H9 (cell line): ENCODE measurements around the gene C1QTNF1. TPM values are rescaled to one million over a fixed set of nuclear protein-coding genes. Genes with fewer than 3 reads are reported as not detected.

ENCODE experiments used
- DNase-seq: peaks from one replicate; pipeline ENCODE4 v3.0.0-alpha.2; 2017
- H2AFZ ChIP-seq: one replicate; pipeline ENCODE4 v1.6.1; 2013; ENCODE audit warnings: mild to moderate bottlenecking, low read length, control low read depth, moderate library complexity
- H2AK5ac ChIP-seq: 2 replicates; pipeline ENCODE4 v1.6.1; 2013; ENCODE audit warnings: low read length, control low read depth, mixed read lengths; ENCODE audit not compliant: insufficient read length
- H2BK120ac ChIP-seq: one replicate; pipeline ENCODE4 v1.6.1; 2013; ENCODE audit warnings: low read depth, mild to moderate bottlenecking, low read length, control low read depth, inconsistent platforms; ENCODE audit not compliant: poor library complexity, severe bottlenecking
- H2BK12ac ChIP-seq: 2 replicates; pipeline ENCODE4 v1.6.1; 2013; ENCODE audit warnings: low read length, control low read depth, mixed read lengths, low read depth; ENCODE audit not compliant: insufficient read length
- H2BK15ac ChIP-seq: 2 replicates; pipeline ENCODE4 v1.6.1; 2013; ENCODE audit warnings: low read depth, low read length, control low read depth
- H2BK20ac ChIP-seq: one replicate; pipeline ENCODE4 v1.6.1; 2013; ENCODE audit warnings: low read depth, mild to moderate bottlenecking, low read length, control low read depth, inconsistent platforms; ENCODE audit not compliant: poor library complexity, severe bottlenecking
- H2BK5ac ChIP-seq: 2 replicates; pipeline ENCODE4 v1.6.1; 2013; ENCODE audit warnings: low read length, control low read depth, mixed read lengths; ENCODE audit not compliant: insufficient read length
- H3K14ac ChIP-seq: 2 replicates; pipeline ENCODE4 v1.6.1; 2013; ENCODE audit warnings: low read length, control low read depth; ENCODE audit not compliant: insufficient read depth
- H3K18ac ChIP-seq: 2 replicates; pipeline ENCODE4 v1.6.1; 2013; ENCODE audit warnings: low read depth, mild to moderate bottlenecking, mixed read lengths, low read length, control low read depth; ENCODE audit not compliant: insufficient read length
- H3K23ac ChIP-seq: 2 replicates; pipeline ENCODE4 v1.6.1; 2013; ENCODE audit warnings: low read length, control low read depth, mixed read lengths, low read depth; ENCODE audit not compliant: insufficient read length
- H3K23me2 ChIP-seq: 2 replicates; pipeline ENCODE4 v1.6.1; 2013; ENCODE audit warnings: low read depth, mild to moderate bottlenecking, mixed read lengths, low read length, control low read depth; ENCODE audit not compliant: insufficient read length, poor library complexity, severe bottlenecking
- H3K27ac ChIP-seq: 2 replicates; pipeline ENCODE4 v1.5.1; 2013; ENCODE audit warnings: low read length, control low read depth, mixed read lengths, low read depth; ENCODE audit not compliant: insufficient read length
- H3K27me3 ChIP-seq: 2 replicates; pipeline ENCODE4 v1.6.1; 2013; ENCODE audit warnings: low read length, control low read depth, inconsistent platforms; ENCODE audit not compliant: insufficient read depth
- H3K4ac ChIP-seq: 2 replicates; pipeline ENCODE4 v1.6.1; 2013; ENCODE audit warnings: low read depth, mild to moderate bottlenecking, control low read depth, inconsistent platforms, low read length, moderate library complexity
- H3K4me1 ChIP-seq: 2 replicates; pipeline ENCODE4 v1.6.1; 2013; ENCODE audit warnings: low read length, control low read depth, inconsistent platforms; ENCODE audit not compliant: insufficient read depth
- H3K4me2 ChIP-seq: 2 replicates; pipeline ENCODE4 v1.6.1; 2013; ENCODE audit warnings: low read length, control low read depth, mixed read lengths; ENCODE audit not compliant: insufficient read length, insufficient read depth
- H3K56ac ChIP-seq: 2 replicates; pipeline ENCODE4 v1.6.1; 2013; ENCODE audit warnings: low read depth, mild to moderate bottlenecking, mixed read lengths, low read length, control low read depth; ENCODE audit not compliant: insufficient read length
- H3K79me1 ChIP-seq: 2 replicates; pipeline ENCODE4 v1.6.1; 2013; ENCODE audit warnings: low read depth, mild to moderate bottlenecking, moderate library complexity, low read length, control low read depth, inconsistent platforms; ENCODE audit not compliant: insufficient read depth, poor library complexity, severe bottlenecking
- H3K79me2 ChIP-seq: 2 replicates; pipeline ENCODE4 v1.6.1; 2013; ENCODE audit warnings: low read length, control low read depth, inconsistent platforms; ENCODE audit not compliant: insufficient read depth
- H3K9ac ChIP-seq: 2 replicates; pipeline ENCODE4 v1.6.1; 2013; ENCODE audit warnings: low read length, control low read depth, mixed read lengths; ENCODE audit not compliant: insufficient read length; ENCODE audit errors: extremely low read depth
- H3K9me3 ChIP-seq: one replicate; pipeline ENCODE4 v1.6.1; 2013; ENCODE audit warnings: low read depth, low read length, inconsistent platforms; ENCODE audit not compliant: control insufficient read depth
- H3T11ph ChIP-seq: one replicate; pipeline ENCODE4 v1.6.1; 2013; ENCODE audit warnings: mild to moderate bottlenecking, low read length, control low read depth, inconsistent platforms
- H4K20me1 ChIP-seq: one replicate; pipeline ENCODE4 v1.6.1; 2013; ENCODE audit not compliant: control insufficient read depth, insufficient read length, insufficient read depth
- H4K5ac ChIP-seq: 2 replicates; pipeline ENCODE4 v1.6.1; 2013; ENCODE audit warnings: low read depth, mild to moderate bottlenecking, mixed read lengths, low read length, control low read depth; ENCODE audit not compliant: insufficient read length
- H4K8ac ChIP-seq: replicated peaks from 2 replicates; pipeline ENCODE4 v1.6.1; 2013; ENCODE audit warnings: low read length, control low read depth, mixed read lengths, low read depth; ENCODE audit not compliant: insufficient read length
- H4K91ac ChIP-seq: 2 replicates; pipeline ENCODE4 v1.6.1; 2013; ENCODE audit warnings: low read depth, mild to moderate bottlenecking, moderate library complexity, mixed read lengths, low read length, control low read depth; ENCODE audit not compliant: insufficient read length
- H3K27ac Mint-ChIP-seq, 3 experiments: 2 replicates in 2 of 3; 3 replicates in 1 of 3; pipeline ENCODE4 v1.8.0; 2020 to 2021; ENCODE audit warnings: mixed read lengths in 3 of 3, mild to moderate bottlenecking in 1 of 3, moderate library complexity in 1 of 3
- H3K27me3 Mint-ChIP-seq: 2 replicates; pipeline ENCODE4 v1.8.0; 2021; ENCODE audit warnings: low read depth, mild to moderate bottlenecking, moderate library complexity, mixed read lengths
- H3K36me3 Mint-ChIP-seq, 3 experiments: 2 replicates in 2 of 3; 3 replicates in 1 of 3; pipeline ENCODE4 v1.8.0; 2020 to 2021; ENCODE audit warnings: low read depth in 3 of 3, mixed read lengths in 3 of 3; ENCODE audit not compliant: insufficient read depth in 1 of 3
- H3K4me1 Mint-ChIP-seq, 2 experiments: 2 replicates each; pipeline ENCODE4 v1.8.0; 2020; ENCODE audit warnings: mixed read lengths in 2 of 2
- H3K4me3 Mint-ChIP-seq, 2 experiments: 2 replicates in 1 of 2; 3 replicates in 1 of 2; pipeline ENCODE4 v1.8.0; 2020 to 2021; ENCODE audit warnings: mild to moderate bottlenecking in 2 of 2, mixed read lengths in 2 of 2, moderate library complexity in 1 of 2
- H3K9me3 Mint-ChIP-seq, 2 experiments: 2 replicates in 1 of 2; 3 replicates in 1 of 2; pipeline ENCODE4 v1.8.0; 2020; ENCODE audit warnings: mild to moderate bottlenecking in 2 of 2, mixed read lengths in 2 of 2, moderate library complexity in 1 of 2
- CTCF ChIP-seq: fragments of 200-600 bp; sonication (generic); conservative IDR thresholded peaks from 3 replicates; pipeline ENCODE4 v1.8.0; 2021; ENCODE audit warnings: antibody characterized with exemption, mild to moderate bottlenecking
- WGBS: extraction: QIAGEN DNeasy Blood & Tissue Kit; methylation state at CpG from one replicate; pipeline ENCODE4 v1.1.7; 2013; ENCODE audit warnings: missing lambda C conversion rate, low lambda C conversion rate, mixed read lengths; ENCODE audit not compliant: insufficient read length; ENCODE audit errors: extremely low coverage; 5-methylcytosine and 5-hydroxymethylcytosine counted together
- total RNA-seq: library from RNA; stranded (reverse); gene quantifications from 2 replicates; pipeline ENCODE4 v1.2.1, GENCODE V29; 2021

The C1QTNF1 gene
- total RNA-seq, 1 experiment from 2014 or later = 0.96 TPM

DNA sequence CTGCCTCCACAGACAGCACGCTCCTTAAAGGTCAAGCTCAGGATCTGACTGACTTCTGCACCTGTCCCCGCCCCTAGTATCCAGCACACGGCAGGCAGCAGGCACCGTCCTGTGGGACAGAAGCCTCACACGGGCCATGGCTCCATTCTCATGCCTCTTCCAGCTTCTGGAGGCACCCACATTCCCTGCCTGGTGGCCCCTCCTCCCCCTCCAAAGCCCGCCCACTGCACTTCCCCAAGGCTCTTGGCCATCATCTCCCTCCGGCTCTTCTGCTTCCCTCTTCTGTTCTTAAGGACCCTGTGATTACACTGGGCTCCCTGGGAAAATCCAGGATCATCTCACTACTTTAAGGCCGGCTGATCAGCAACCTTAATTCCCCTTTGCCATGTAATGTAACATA, 17.9 kb upstream of the C1QTNF1 start:
- no peaks in the 10 kb centered on the region for H4K20me1 ChIP-seq
- no peak for DNase-seq
- H3K9me3 ChIP-seq = no peaks in the 10 kb centered on the region
- H3K27ac ChIP-seq = no peak overlapping the region
- 0 out of 5 replicates have a peak overlapping the region, but pooled peaks of 1 of the 2 experiments have one; percentile 15 for H3K4me3 Mint-ChIP-seq
- no peak overlapping the region for H3K27ac Mint-ChIP-seq
- no peak overlapping the region for H3K23ac ChIP-seq
- no peak overlapping the region for H2BK120ac ChIP-seq
- H2BK12ac ChIP-seq = no peak overlapping the region
- no peak for TF ChIP-seq CTCF
- peaks cover 0 to 4% of the 10 kb centered on the region in 2 experiments; a peak in 4 of 5 replicates for H3K9me3 Mint-ChIP-seq
- H4K5ac ChIP-seq = no peak overlapping the region
- no peak overlapping the region for H2AK5ac ChIP-seq
- no peak overlapping the region for H3K18ac ChIP-seq
- H3K27me3 ChIP-seq = peaks cover 41% of the 10 kb centered on the region
- H3K79me2 ChIP-seq = peaks cover 5% of the 10 kb centered on the region; the same call in 1 of the 2 replicates
- no peak overlapping the region for H3K4me2 ChIP-seq
- H2BK15ac ChIP-seq = no peak overlapping the region
- H3K23me2 ChIP-seq = peaks cover 8% of the 10 kb centered on the region
- WGBS = no CpG with 5 or more reads among the region's 8 CpGs
- no peak overlapping the region for H2AFZ ChIP-seq
- peaks cover 0 to 18% (median 5%) of the 10 kb centered on the region in 3 experiments; a peak in 5 of 7 replicates for H3K36me3 Mint-ChIP-seq
- H3K9ac ChIP-seq = no peak overlapping the region
- H3K4ac ChIP-seq = no peak overlapping the region
- H3K56ac ChIP-seq = no peak overlapping the region
- H3K27me3 Mint-ChIP-seq = peaks cover 77% of the 10 kb centered on the region
- peaks cover 15 to 27% of the 10 kb centered on the region in 2 experiments for H3K4me1 Mint-ChIP-seq
- H4K91ac ChIP-seq = no peak overlapping the region
- no peak overlapping the region for H2BK5ac ChIP-seq
- H3K79me1 ChIP-seq = no peaks in the 10 kb centered on the region
- no peak overlapping the region for H4K8ac ChIP-seq
- no peak overlapping the region for H3K14ac ChIP-seq
- no peak overlapping the region for H3T11ph ChIP-seq
- no peak overlapping the region for H2BK20ac ChIP-seq
- no peaks in the 10 kb centered on the region for H3K4me1 ChIP-seq
